Measurements from ENCODE around the gene FAM228B. TPM values are rescaled to one million over a fixed set of nuclear protein-coding genes. Genes with fewer than 3 reads are reported as not detected.
A peak's percentile ranks its signal among the peaks of the same experiment; 100 is the strongest.
"Not testable (repeated sequence)": the region's sequence is repeated elsewhere in the genome, so short reads cannot be mapped to it uniquely, and the experiment has no call there.

Gene FAM228B
- total RNA-seq, 1 experiment from 2014 or later, result 3.2 TPM

DNA sequence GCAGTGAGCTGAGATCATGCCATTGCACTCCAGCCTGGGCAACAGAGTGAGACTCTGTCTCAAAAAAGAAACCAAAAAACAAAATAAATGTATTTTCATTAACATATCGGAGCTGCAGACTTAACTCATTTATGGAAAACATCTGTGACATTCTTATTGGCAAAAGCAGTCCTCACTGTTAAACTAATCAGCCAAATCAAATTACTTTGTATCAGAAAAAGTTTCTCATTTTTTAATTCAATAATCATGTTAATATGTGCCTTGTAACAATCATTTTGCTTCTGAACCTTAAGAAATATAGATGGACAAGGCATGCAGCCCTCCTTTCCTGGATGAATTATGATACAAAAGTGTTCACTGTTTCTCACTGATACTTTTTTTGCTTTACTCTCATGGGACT lies 20.6 kb upstream of the FAM228B start:
- no peak for DNase-seq (ENCODE audit: low read depth)

DNA sequence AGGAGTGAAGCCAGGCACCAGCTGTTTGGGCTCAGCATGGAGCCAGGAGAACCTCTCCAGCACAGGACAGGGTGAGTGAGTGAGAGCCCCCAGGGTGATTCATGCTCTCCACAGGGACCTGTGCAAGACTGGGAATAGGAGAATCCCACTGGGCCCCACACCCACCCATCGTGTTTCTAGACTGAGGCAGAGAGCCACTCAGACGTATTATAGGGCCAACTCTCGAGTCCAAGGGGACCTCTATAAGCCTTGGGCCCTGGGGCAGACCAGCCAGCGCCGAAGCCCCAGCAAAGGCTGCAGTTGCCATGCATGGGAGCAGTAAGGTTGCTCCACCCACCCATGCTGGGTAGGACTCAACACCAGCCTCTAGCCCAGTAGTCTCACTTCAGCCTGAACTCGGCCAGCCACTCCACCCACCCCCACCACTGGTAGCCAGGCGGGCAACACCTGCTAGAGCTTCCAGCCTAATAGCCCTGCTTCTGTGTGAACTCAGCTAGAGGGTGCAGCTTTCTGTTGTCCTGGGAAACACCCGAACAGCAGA lies 19.1 kb upstream of the FAM228B start:
- no peak for DNase-seq (ENCODE audit: low read depth)

DNA sequence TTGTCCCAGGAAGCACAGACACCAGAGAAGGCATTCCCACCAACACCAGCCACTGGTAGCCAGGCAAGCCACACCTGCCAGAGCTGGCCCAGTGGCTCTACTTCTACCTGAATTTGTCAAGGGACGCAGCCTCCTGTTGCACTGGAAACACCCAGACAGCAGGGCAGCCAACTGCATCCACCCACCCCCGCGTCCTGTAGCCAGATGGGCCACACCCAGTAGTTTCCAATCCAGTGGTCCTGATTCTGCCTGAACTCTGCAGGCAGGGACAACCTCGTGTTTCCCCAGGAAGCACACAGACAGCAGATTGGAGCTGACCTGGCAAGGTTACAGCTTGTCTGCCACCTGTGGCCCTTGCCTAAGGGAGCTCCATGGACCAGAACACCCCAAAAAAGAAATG lies 18.4 kb upstream of the FAM228B start:
- DNase-seq (ENCODE audit: low read depth), result no peak

DNA sequence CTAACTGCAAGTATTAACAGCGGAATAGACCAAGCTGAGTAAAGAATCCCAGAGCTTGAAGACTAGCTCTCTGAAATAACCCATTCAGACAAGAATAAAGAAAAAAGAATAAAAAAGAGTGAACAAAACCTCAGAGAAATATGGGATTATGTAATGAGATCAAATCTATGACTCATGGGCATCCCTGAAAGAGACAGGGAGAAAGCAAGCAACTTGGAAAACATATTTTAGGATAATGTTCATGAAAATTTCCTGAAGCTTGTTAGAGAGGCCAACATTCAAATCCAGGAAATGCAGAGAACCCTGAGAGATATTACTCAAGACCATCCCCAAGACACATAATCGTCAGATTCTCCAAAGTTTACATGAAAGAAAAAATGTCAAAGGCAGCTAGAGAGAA lies 17.5 kb upstream of the FAM228B start:
- no peak for DNase-seq (ENCODE audit: low read depth)

DNA sequence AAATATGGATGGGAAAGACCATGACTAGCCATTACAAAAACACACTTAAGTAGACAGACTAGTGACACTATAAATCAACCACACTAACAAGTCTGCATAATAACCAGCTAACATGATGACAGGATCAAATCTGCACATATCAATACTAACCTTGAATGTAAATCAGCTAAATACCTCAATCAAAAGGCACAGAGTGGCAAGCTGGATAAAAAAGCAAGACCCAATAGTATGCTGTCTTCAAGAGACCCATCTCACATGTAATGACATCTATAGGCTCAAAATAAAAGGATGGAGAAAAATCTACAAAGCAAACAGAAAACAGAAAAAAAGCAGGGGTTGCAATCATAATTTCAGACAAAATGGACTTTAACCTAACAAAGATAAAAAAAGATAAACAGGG lies 16.5 kb upstream of the FAM228B start:
- DNase-seq (ENCODE audit: low read depth), result no peak

DNA sequence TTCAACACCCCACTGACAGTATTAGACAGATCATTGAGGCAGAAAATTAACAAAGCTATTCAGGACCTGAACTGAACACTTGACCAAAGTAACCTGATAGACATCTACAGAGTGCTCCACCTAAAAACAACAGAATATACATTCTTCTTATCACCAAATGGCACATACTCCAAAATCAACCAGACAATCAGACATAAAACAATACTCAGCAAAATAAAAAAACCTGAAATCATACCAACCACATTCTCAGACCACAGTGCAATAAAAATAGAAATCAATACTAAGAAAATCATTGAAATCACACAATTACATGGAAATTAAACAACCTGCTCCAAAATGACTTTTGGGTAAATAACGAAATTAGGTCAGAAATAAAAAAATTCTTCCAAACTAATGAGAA lies 15.9 kb upstream of the FAM228B start:
- no peak for DNase-seq (ENCODE audit: low read depth)

DNA sequence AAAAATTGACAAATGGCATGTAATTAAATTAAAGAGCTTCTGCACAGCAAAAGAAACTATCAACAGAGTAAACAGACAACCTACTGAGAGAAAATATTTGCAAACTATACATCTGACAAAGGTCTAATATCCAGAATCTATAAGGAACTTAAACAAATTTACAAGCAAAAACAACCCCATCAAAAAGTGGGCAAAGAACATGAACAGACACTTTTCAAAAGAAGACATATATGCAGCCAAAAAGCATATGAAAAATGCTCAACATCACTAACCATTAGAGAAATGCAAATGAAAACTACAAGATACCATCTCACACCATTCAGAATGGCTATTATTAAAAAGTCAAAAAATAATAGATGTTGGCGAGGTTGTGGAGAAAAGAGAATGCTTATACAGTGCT lies 13.8 kb upstream of the FAM228B start:
- DNase-seq (ENCODE audit: low read depth), result not testable (repeated sequence)

DNA sequence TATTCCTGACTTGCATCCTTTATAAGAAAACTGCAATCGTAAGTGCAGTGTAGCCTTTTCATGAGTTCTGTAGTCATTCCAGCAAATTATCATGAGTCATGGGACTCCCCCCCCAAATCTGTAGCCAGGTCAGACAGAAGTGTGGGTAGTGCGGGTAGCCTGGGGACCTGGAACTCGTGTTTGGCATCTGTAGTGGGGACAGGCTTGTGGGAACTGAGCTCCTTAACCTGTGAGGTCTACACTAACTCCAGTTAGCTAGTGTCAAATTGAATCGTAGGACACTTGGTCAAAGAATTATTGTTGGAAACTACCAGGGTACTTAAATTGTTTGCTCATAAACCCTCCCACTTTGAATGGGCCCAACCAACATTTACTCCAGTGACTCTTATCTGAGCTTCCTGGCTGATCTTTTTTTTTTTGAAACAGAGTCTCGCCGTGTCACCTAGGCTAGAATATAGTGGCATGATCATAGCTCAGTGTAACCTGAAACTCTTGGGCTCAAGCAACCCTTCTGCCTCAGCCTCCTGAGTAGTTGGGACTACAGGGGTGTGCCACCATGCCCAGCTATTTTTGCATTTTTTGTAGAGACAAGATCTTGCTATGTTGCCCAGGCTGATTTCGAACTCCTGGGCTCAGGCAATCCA lies 12.5 kb upstream of the FAM228B start:
- DNase-seq (ENCODE audit: low read depth), result no peak

DNA sequence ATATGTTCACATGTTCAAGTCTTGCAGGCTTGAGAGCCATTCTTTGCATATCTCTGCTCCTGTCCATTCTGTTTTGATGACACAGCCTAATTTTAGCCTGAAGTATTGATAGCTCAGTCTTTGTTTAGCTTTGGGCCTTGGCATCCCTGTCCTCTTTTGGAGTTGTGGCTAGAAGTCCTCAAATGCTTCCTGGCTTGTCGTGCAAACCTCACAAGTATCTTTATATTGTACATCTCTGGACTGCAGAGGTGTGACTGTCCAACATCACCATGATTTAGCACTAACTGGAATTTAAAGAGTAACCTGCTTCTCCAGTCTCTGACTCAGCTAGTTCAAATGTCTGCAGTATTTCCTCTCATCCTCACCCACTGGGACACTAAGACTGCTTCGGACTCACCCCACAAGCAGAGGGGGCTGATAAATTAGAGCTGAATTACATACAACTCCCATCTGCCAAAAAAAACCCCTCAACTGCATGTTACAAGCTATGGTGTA lies 11.8 kb upstream of the FAM228B start:
- peak; percentile 4 for DNase-seq (ENCODE audit: low read depth)

DNA sequence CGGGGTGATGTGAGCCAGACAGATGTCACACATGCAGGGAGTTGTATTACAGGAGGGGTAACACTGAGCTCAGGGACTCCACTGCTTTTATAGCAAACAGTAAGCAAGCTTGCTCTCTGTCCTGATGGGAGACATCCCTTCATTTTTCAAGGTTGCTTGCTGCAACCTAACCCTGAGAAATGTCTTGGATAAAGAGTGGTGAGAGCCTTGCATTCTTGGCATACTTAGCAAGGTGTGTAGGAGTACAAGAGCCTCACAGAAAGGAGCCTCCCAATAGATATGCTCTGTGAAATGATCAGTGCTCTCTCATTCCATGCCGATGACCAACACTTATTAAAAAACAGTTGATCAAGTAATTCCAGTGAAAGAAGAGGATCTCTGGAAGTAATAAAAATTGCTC lies 8.2 kb upstream of the FAM228B start:
- DNase-seq (ENCODE audit: low read depth), result peak; percentile 4

DNA sequence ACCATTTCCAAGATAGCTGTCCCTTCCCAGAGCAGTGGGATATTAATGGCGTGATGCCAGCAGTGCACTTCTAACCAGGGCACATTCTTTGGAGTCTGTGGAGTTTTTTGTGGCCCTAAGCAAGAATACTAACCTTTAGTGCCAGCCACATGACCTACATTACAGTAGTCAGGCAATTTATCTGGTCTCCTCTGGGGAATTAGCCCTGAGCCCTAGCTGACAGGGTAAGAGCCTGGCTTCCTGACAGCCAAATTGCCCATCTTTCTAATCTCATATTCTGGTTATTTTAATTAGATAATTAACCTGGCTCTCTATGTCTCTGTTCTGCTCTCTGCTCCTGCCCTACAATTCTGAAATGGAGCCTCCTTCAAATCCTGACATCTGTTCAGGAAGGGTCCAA lies 5.4 kb upstream of the FAM228B start:
- DNase-seq (ENCODE audit: low read depth), result no peak

DNA sequence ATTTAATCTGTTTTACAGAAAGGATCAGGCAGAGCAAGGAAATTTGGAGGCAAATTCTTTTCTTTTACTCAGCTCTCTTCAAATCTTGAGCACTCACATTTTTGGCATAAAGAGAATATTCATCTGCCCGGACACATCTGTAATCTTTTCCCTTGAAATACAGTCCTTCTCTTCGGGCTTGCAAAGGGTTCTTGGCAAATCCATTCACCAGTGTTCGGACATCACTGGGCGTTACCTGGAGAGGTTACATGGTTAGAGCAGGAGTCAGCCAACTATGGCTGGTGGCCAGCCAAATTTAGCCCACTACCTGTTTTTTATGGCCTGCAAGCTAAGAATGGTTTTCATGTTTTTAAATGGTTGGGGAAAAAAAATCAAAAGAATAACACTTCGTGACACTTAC lies 2.2 kb upstream of the FAM228B start:
- DNase-seq (ENCODE audit: low read depth), result no peak

DNA sequence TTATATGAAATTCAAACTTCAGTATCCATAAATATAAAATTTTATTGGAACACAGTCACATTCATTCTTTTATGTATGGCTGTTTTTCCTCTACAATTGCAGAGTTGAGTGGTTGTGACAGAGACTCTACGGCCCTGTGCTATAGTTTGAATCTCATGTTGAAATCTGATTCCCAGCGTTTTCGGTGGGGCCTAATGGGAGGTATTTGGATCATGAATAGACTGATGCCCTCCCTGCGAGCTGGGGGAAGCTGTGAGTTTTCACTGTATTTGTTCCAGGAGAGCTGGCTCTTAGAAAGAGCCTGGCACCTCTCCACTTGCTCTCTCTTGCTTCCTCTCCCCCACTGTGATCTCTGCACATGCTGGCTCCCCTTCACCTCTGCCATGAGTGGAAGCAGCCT lies 1.8 kb upstream of the FAM228B start:
- no peak for DNase-seq (ENCODE audit: low read depth)

DNA sequence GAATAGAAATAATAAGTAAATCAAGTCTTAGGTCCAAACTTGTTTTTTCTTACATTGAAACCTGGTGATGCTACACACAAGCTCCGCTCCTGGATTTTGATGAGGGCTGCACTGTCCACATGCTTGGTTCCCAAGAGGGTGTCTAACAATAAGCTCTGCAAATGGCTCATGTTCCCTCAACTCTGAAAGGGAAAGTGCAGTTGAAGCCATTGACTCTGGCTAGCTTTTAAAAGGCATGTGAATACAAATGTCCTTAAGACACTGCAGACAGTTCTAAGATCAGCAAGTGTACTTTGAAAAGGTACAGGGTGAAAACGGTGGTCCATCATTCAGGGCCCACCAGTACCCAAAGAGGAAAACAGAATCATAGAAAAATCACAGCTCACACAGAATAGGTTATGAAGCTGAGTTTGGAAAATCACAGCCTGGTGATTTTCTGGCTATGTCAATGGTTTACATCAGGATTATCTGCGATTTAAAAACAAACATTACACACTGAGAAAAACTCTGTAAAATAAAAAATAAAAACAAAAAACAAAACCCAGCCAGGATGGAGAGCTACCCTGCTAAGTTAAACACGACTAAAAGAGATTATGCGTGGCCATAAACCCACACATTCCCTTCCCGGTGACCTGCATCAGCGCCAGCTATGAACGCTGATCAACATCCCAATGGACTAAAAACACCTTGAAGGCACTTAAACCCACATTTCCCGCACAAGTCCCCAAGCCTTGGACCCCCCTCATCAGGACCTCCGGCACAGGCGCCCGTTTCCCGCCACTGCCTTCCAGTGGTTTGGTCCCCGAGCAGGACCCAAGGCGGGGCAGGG lies 689 bp upstream of the FAM228B start:
- DNase-seq (ENCODE audit: low read depth), result peak; percentile 15

DNA sequence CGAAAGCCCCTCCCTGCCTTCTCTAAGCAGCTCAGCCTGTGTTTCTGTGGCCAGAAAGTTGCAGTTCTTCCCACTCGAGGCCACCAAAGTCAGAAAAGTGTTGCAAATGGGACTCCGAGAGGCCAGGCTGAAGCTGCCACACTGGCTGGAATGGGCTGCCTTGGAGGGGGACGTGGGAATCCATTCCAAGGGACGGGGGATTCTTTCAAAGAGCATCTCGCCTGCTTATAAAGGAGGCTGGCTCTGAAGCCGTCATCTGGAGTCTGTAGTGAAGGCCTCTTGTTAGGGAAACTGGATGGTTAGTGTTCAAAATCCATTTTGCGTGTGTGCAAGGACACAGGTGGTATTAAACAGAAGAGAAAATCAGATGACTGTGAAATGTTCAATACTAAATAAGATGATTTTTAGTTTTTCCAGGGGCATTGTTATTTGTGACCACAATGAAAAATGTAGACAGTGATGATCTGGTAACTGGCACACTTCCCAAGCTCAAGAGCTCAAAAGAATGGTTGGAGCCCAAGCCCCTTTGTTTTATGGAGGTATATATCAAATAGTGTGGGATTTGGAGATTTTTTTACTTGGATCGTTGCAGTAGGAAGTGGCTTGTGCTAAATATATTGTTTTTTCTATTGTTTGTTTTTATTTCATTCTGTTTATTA lies 782 bp downstream of the FAM228B start:
- DNase-seq (ENCODE audit: low read depth), result peak; percentile 44

DNA sequence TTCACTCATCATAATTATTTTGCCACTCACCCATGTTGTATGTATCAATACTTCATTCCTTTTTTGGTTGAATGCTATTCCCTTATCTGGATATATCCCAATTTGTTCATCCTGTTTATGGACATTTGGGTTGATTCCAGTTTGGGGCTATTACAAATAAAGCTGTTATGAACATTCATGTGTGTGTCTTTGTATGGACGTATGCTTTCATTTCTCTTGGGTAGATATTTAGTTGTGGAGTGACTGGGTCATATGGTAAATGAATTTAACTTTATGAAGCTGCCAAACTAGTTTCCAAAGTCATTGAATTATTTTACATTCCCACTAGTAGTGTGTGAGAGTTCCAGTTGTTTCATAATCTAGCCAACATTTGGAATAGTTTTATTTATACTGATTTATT lies 2.7 kb downstream of the FAM228B start:
- no peak for DNase-seq (ENCODE audit: low read depth)

DNA sequence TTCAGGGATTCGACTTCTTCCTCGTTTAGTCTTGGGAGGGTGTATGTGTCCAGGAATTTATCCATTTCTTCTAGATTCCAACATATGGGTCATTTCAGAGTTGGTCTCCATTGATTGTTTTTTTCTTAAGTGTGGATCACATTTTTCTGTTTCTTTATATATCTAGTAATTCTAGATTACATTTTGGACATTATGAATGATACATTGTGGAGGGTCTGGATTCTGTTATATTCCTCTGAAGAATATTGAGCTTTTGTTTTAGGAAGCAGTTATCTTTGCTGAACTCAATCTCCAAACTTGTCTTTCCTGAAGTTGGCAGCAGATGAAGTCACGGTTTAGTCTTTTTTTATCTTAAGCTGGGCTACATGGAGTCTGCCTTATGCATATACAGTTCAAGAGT lies 9.3 kb downstream of the FAM228B start:
- DNase-seq (ENCODE audit: low read depth), result no peak

DNA sequence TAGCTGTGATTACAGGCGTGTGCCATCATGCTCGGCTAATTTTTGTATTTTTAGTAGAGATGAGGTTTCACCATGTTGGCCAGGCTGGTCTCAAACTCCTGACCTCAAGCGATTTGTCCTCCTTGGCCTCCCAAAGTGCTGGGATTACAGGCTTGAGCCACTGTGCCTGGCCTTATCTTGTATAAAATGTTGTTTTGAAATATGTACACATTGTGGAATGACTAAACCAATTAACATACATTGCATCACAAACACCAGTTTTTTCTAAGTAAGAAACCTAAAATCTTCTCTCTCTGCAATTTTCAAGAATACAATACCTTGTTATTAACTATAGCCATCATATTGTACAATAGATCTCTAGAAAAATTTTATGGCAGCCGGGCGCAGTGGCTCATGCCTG lies 17.0 kb downstream of the FAM228B start:
- not testable (repeated sequence) for DNase-seq (ENCODE audit: low read depth)

DNA sequence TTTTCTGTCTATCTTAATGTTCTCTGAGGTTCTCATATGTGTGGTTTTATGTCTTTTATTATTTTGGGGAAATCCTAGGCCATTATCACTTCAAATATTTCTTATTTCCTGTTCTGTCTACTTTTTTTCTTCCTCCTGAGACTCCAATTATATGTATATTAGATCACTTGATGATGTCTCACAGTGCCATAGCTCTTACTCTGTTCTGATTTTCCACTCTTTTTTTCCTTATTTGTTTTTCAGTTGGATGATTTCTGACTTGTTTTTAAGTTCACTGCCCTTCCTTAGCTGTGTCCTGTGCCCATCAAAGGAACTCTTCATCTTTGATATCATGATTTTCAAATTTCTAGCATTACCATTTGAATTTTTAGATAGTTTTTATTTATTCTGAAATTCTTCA lies 24.1 kb downstream of the FAM228B start:
- no peak for DNase-seq (ENCODE audit: low read depth)

DNA sequence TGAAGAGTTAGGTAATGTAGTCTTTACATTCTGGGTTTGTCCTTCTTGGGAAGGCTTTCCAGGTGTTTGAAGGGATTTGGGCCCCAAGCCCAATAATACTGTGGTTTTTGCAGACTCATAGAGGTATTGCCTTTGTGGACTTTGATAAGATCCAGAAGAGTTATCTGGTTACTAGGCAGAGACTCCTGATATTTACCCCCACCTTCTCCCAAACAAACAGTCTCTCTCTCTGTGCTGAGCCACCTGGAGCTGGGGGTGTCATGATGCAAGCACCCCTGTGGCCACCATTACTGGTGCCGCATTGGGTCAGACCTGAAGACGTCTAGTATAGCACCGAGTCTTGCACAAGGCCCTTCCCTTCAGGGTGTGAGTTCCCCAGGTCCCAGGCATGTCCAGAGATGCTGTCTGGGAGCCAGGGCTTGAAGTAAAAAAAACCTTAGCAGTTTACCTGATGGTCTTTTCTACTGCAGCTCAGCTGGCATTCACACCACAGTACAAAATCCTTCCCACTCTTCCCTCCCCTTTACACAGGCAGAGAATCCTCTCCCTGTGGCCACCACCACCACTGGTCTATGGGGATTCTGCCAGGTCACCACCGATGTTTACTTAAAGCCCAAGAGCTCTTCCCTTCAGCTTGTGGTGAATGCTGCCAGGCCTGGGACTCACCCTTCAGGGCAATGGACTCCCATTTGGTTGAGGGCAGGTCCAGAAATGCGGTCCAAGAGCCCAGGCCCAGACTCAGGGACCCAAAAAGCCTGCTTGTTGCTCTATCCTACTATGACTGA lies 29.3 kb downstream of the FAM228B start:
- peak; percentile 24 for DNase-seq (ENCODE audit: low read depth)

DNA sequence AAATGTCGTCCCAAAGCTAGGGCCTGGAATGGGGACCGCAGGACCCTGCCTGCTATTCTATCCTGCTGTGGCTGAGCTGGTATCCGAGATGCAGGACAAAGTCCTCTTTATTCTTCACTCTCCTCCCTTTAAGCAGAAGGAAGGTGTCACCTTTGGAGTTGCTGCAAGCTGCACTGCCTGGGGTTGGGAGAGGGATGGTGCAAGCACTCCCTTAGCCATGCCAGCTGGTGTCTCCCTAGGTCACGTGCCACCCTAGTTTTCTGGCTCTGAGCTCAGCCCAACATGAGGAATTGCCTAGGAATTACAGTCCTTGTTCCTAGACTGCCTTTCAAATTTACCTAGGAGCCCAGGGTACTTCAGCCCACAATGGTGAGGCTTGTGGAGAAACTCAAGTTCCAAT lies 30.2 kb downstream of the FAM228B start:
- DNase-seq (ENCODE audit: low read depth), result no peak

DNA sequence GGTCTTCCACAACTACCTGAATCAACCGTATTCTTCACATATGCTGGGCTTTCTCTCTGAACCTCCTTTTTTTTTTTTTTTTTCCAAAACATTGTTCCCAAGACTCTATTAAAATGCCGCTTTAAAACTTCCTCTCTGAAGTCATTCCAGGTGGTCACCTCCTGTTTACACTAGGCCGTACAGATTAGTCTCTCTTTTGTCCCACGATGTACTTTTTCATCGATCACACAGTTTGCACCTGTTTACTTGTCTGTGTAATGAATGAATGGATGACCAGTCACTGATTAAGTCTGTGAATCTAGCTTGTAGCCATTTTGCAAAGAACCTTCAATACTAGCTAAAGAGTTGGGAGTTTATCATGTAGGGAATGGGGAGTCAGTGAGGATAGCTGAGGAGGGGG lies 34.9 kb downstream of the FAM228B start:
- no peak for DNase-seq (ENCODE audit: low read depth)

Data from M059J (cell line).